IMR-90 (cell line): ENCODE measurements around the gene TRPM3. TPM values are rescaled to one million over a fixed set of nuclear protein-coding genes. Genes with fewer than 3 reads are reported as not detected.

Experiments used
- ATAC-seq: fragments of 200-7000 bp; cut with Tn5 transposase; 2 replicates; pipeline ENCODE4 v1.9.1; 2020; ENCODE audit warnings: low read depth, mild to moderate bottlenecking, moderate library complexity
- BruUV-seq: library from RNA; stranded (reverse); fragments of 400-500 nt; replicated peaks from 2 replicates; lab custom pipeline; 2021; lab: Mats Ljungman, UMichigan
- CTCF ChIA-PET: fragments of 300-600 bp; formaldehyde crosslinking; extraction: SDS; loops from one replicate; lab custom pipeline; 2021; ENCODE audit warnings: antibody characterized with exemption; lab: Yijun Ruan, JAX
- POLR2A ChIA-PET: fragments of 300-600 bp; sonication (Branson Sonifier 250); formaldehyde crosslinking; loops from one replicate; lab custom pipeline; 2022; ENCODE audit warnings: antibody characterized with exemption; ENCODE audit not compliant: unreplicated experiment; lab: Charles Lee
- DNase-seq: peaks from one replicate; pipeline ENCODE4 v3.0.0; 2013
- H2AFZ ChIP-seq: replicated peaks from 2 replicates; pipeline ENCODE3; 2013; ENCODE audit warnings: low read length, mild to moderate bottlenecking; ENCODE audit not compliant: poor library complexity
- H2AK5ac ChIP-seq: 2 replicates; pipeline ENCODE4 v1.6.1; 2013; ENCODE audit warnings: low read depth, low read length, inconsistent platforms
- H2AK9ac ChIP-seq: replicated peaks from 2 replicates; pipeline ENCODE3; 2013; ENCODE audit warnings: mild to moderate bottlenecking, low read depth, low read length, moderate library complexity; ENCODE audit not compliant: poor library complexity
- H2BK120ac ChIP-seq: 2 replicates; pipeline ENCODE4 v1.6.1; 2013; ENCODE audit warnings: low read depth, low read length, inconsistent platforms
- H2BK15ac ChIP-seq: 3 replicates; pipeline ENCODE4 v1.6.1; 2013; ENCODE audit warnings: low read depth, low read length, inconsistent platforms
- H2BK20ac ChIP-seq: 2 replicates; pipeline ENCODE4 v1.6.1; 2013; ENCODE audit warnings: low read depth, mild to moderate bottlenecking, inconsistent platforms, low read length, moderate library complexity
- H2BK5ac ChIP-seq: 2 replicates; pipeline ENCODE4 v1.6.1; 2013; ENCODE audit warnings: mild to moderate bottlenecking, low read depth, low read length, inconsistent platforms; ENCODE audit not compliant: poor library complexity, severe bottlenecking
- H3K14ac ChIP-seq: replicated peaks from 2 replicates; pipeline ENCODE4 v1.6.1; 2013; ENCODE audit warnings: low read depth, low read length, inconsistent platforms
- H3K18ac ChIP-seq: 2 replicates; pipeline ENCODE4 v1.6.1; 2013; ENCODE audit warnings: low read depth, low read length, control low read depth
- H3K23ac ChIP-seq: 2 replicates; pipeline ENCODE4 v1.6.1; 2013; ENCODE audit warnings: low read depth, low read length, inconsistent platforms
- H3K27ac ChIP-seq: 2 replicates; pipeline ENCODE4 v1.5.1; 2013; ENCODE audit warnings: mild to moderate bottlenecking, control low read depth, low read length; ENCODE audit not compliant: insufficient read depth
- H3K27me3 ChIP-seq: 2 replicates; pipeline ENCODE4 v1.6.1; 2013; ENCODE audit warnings: low read length; ENCODE audit not compliant: control insufficient read depth, insufficient read depth
- H3K36me3 ChIP-seq: 2 replicates; pipeline ENCODE4 v1.6.1; 2013; ENCODE audit warnings: low read length, mixed read lengths; ENCODE audit not compliant: control insufficient read depth, insufficient read depth
- H3K4ac ChIP-seq: 2 replicates; pipeline ENCODE4 v1.6.1; 2013; ENCODE audit warnings: low read depth, low read length, inconsistent platforms
- H3K4me1 ChIP-seq: 2 replicates; pipeline ENCODE4 v1.6.1; 2013; ENCODE audit warnings: low read length, mixed read lengths; ENCODE audit not compliant: control insufficient read depth, insufficient read depth
- H3K4me2 ChIP-seq: 2 replicates; pipeline ENCODE4 v1.6.1; 2013; ENCODE audit warnings: low read depth, mild to moderate bottlenecking, control low read depth, low read length, moderate library complexity
- H3K4me3 ChIP-seq: 2 replicates; pipeline ENCODE4 v1.5.1; 2013; ENCODE audit warnings: low read depth, mild to moderate bottlenecking, control low read depth, low read length, moderate library complexity; ENCODE audit not compliant: insufficient read depth
- H3K56ac ChIP-seq: 2 replicates; pipeline ENCODE4 v1.6.1; 2013; ENCODE audit warnings: low read length, inconsistent platforms; ENCODE audit not compliant: insufficient read depth; ENCODE audit errors: extremely low read depth
- H3K79me1 ChIP-seq, 2 experiments: 2 replicates each; pipeline ENCODE4 v1.6.1; 2013; ENCODE audit warnings: low read length in 2 of 2, inconsistent platforms in 1 of 2, low read depth in 1 of 2
- H3K9ac ChIP-seq: 2 replicates; pipeline ENCODE4 v1.6.1; 2013; ENCODE audit warnings: low read depth, low read length, control low read depth
- H3K9me1 ChIP-seq: 2 replicates; pipeline ENCODE4 v1.6.1; 2013; ENCODE audit warnings: low read length, inconsistent platforms; ENCODE audit not compliant: insufficient read depth
- H3K9me3 ChIP-seq: 2 replicates; pipeline ENCODE4 v1.6.1; 2013; ENCODE audit warnings: low read length; ENCODE audit not compliant: control insufficient read depth, insufficient read depth
- H4K20me1 ChIP-seq: 2 replicates; pipeline ENCODE4 v1.6.1; 2013; ENCODE audit warnings: low read length, inconsistent platforms; ENCODE audit not compliant: insufficient read depth
- H4K5ac ChIP-seq: 2 replicates; pipeline ENCODE4 v1.6.1; 2013; ENCODE audit warnings: mild to moderate bottlenecking, low read depth, low read length, control low read depth
- H4K8ac ChIP-seq, 2 experiments: 2 replicates each; pipeline ENCODE4 v1.6.1; 2013; ENCODE audit warnings: low read depth in 2 of 2, low read length in 2 of 2, control low read depth in 1 of 2, inconsistent platforms in 1 of 2
- H4K91ac ChIP-seq: 2 replicates; pipeline ENCODE4 v1.6.1; 2013; ENCODE audit warnings: low read depth, low read length, inconsistent platforms; ENCODE audit not compliant: insufficient read depth
- CEBPB ChIP-seq: IDR thresholded peaks from 2 replicates; pipeline ENCODE4 v1.6.1; 2012; ENCODE audit warnings: low read depth, low read length, improper control_type of control experiment
- WGBS, 2 experiments: methylation state at CpG; one replicate each; pipeline versions ENCODE4 v1.1.5 to v1.1.7; 2013; ENCODE audit warnings: missing lambda C conversion rate in 2 of 2; ENCODE audit not compliant: insufficient read length in 1 of 2; ENCODE audit errors: extremely low coverage in 2 of 2; 5-methylcytosine and 5-hydroxymethylcytosine counted together
- dilution Hi-C: fragments of 300-500 bp; cut with HindIII; formaldehyde crosslinking; loops from one replicate; pipeline ENCODE4 v1.14.3; 2018; ENCODE audit warnings: low sequenced_read_pairs; ENCODE audit not compliant: unreplicated experiment
- in situ Hi-C: fragments of 300-500 bp; cut with MboI; formaldehyde crosslinking; loops from 3 replicates; pipeline ENCODE4 v1.14.3; 2019; ENCODE audit warnings: low sequenced_read_pairs, inconsistent platforms, mixed read lengths
- intact Hi-C: fragments of 100-400 bp; cut with micrococcal nuclease; formaldehyde crosslinking; loops from 2 replicates; pipeline ENCODE4 v1.10.0; 2022
- polyA plus RNA-seq, 3 experiments: library from polyadenylated mRNA; depleted of rRNA; stranded (reverse); fragments of >200 nt; gene quantifications; 2 replicates each; pipeline ENCODE4 v1.2.3, GENCODE V29; 2012; ENCODE audit warnings: low replicate concordance in 1 of 3
- total RNA-seq: library from RNA; depleted of rRNA; stranded (reverse); fragments of >200 nt; gene quantifications from 2 replicates; pipeline ENCODE4 v1.2.3, GENCODE V29; 2012
- TF ChIP-seq, protein P1 (sequence below): fragments of 150-350 bp; IDR thresholded peaks from 2 replicates; pipeline ENCODE4 v1.6.1; 2016; ENCODE audit warnings: low read depth, mild to moderate bottlenecking, low read length, moderate library complexity, borderline replicate concordance

The TRPM3 gene
- total and polyA plus RNA-seq, 2 of the 4 experiments (the other 2 are of a cell fraction): not detected

DNA sequence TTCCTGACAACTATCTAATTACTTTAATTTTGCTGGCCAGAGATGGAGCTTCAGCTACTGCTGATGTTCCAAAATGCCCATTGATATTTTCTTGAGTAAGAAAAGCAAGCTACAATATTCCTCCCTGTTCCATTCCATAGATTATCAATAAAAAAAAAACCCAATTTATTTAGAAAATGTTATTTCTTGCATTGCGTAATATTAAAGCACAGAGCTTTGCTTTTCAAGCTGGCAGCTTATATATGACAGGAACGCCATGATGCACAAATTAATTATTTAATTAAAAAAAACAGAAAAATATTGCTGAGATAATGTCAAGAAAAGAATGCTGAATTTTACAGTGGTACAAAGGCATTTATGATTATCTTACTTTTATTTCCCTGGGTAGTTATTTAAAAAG, 47.9 kb downstream of the TRPM3 start:
- Histone ChIP-seq H3K79me1 (no peaks in the 10 kb centered on the region), H3K4me1 (no peaks in the 10 kb centered on the region), H2BK20ac (no peak overlapping the region), H4K5ac (no peak overlapping the region), H3K9me1 (no peaks in the 10 kb centered on the region), H3K4me2 (no peak overlapping the region), H2BK120ac (no peak overlapping the region), H3K4me3 (no peak overlapping the region), H2BK5ac (no peak overlapping the region), H2BK15ac (no peak overlapping the region), H3K56ac (no peak overlapping the region), H3K9ac (no peak overlapping the region), H3K9me3 (no peaks in the 10 kb centered on the region), H4K91ac (no peak overlapping the region), H3K4ac (no peak overlapping the region), H3K23ac (no peak overlapping the region), H4K20me1 (no peaks in the 10 kb centered on the region), H4K8ac (no peak overlapping the region), H2AK5ac (no peak overlapping the region), H3K27me3 (no peaks in the 10 kb centered on the region), H3K18ac (no peak overlapping the region), H2AFZ (no peak overlapping the region), H3K14ac (no peak overlapping the region), H3K27ac (no peak overlapping the region), H3K36me3 (no peaks in the 10 kb centered on the region), H2AK9ac (no peak overlapping the region)
- intact Hi-C loops (no loop called here), dilution Hi-C loops (no loop called here), in situ Hi-C loops (no loop called here)
- DNase-seq: no peak
- TF ChIP-seq, protein P1, sequence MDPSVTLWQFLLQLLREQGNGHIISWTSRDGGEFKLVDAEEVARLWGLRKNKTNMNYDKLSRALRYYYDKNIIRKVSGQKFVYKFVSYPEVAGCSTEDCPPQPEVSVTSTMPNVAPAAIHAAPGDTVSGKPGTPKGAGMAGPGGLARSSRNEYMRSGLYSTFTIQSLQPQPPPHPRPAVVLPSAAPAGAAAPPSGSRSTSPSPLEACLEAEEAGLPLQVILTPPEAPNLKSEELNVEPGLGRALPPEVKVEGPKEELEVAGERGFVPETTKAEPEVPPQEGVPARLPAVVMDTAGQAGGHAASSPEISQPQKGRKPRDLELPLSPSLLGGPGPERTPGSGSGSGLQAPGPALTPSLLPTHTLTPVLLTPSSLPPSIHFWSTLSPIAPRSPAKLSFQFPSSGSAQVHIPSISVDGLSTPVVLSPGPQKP: no peak
- TF ChIP-seq CEBPB: peak; percentile 72
- CTCF ChIA-PET: interaction anchor here (0.6 kb wide), 1 partner anchor 9 kb away, joined by 3 read pairs; no protein-coding TSS in a partner anchor
- no CpG with 5 or more reads among the region's 2 CpGs for WGBS, 2 experiments
- no TSS peak for BruUV-seq
- no peak for ATAC-seq
- POLR2A ChIA-PET: no interaction called here
